Measurements from ENCODE around the gene CTSE. TPM values are rescaled to one million over a fixed set of nuclear protein-coding genes. Genes with fewer than 3 reads are reported as not detected.
A peak's percentile ranks its signal among the peaks of the same experiment; 100 is the strongest.

The CTSE gene
- total and polyA plus RNA-seq, 2 of the 4 experiments (the other 2 are of a cell fraction): not detected

- H2AK5ac ChIP-seq (ENCODE audit: low read depth, low read length): peak overlapping the region; percentile 59
- H3K56ac ChIP-seq (ENCODE audit: extremely low read depth, insufficient read depth, low read length): no peak overlapping the region; the same call in 1 of the 2 replicates
- peak overlapping the region in 1 of 2 experiments; percentile 13; a peak in 1 of 4 replicates for H4K8ac ChIP-seq (ENCODE audit: low read depth in 2 of 2, low read length in 2 of 2)
- H2BK120ac ChIP-seq (ENCODE audit: low read depth, low read length): peak overlapping the region; percentile 68; the same call in 1 of the 2 replicates
- H3K4me3 ChIP-seq (ENCODE audit: insufficient read depth, low read depth, low read length): no peak overlapping the region
- in situ Hi-C loops (cut with MboI; ENCODE audit: low sequenced_read_pairs): no loop called here
- DNase-seq (peak; percentile 43), ATAC-seq (ENCODE audit: low read depth) (no peak)
- no peak for TF ChIP-seq RAD21 (IDR thresholded peaks at IDR 0.05; ENCODE audit: low read length)
- peak; percentile 92 for TF ChIP-seq MAFK (IDR thresholded peaks at IDR 0.05; ENCODE audit: low read depth, low read length)
- no peak for TF ChIP-seq CEBPB (IDR thresholded peaks at IDR 0.05; ENCODE audit: low read depth, low read length)
- TF ChIP-seq FOS (IDR thresholded peaks at IDR 0.05; ENCODE audit: low read depth, low read length): peak; percentile 17; the same call in 1 of the 2 replicates
- peaks cover 22% of the 10 kb centered on the region for H3K9me1 ChIP-seq (ENCODE audit: insufficient read depth, low read length)
- H2AFZ ChIP-seq (replicated peaks; ENCODE audit: low read length, poor library complexity): peak overlapping the region; percentile 14
- dilution Hi-C loops (cut with HindIII; ENCODE audit: low sequenced_read_pairs, unreplicated experiment): no loop called here
- 56% methylated on average over 4 of the region's 8 CpGs; no CpG with 5 or more reads in 1 of the 2 experiments for WGBS, 2 experiments (ENCODE audit: extremely low coverage in 2 of 2, insufficient read length in 1 of 2)
- peaks cover 0 to 13% of the 10 kb centered on the region in 2 experiments; a peak in 2 of 4 replicates for H3K79me1 ChIP-seq (ENCODE audit: low read depth in 1 of 2, low read length in 2 of 2)
- peak overlapping the region; percentile 45 for H3K27ac ChIP-seq (ENCODE audit: insufficient read depth, low read length)
- no peak overlapping the region for H3K9ac ChIP-seq (ENCODE audit: low read depth, low read length)
- no TSS peak for BruUV-seq (replicated peaks)
- H3K23ac ChIP-seq (ENCODE audit: low read depth, low read length): 0 out of 2 replicates have a peak overlapping the region, but pooled peaks have one; percentile 75
- no peaks in the 10 kb centered on the region for H3K27me3 ChIP-seq (ENCODE audit: control insufficient read depth, insufficient read depth, low read length)
- 0 out of 2 replicates have a peak overlapping the region, but pooled peaks have one; percentile 25 for H4K91ac ChIP-seq (ENCODE audit: insufficient read depth, low read depth, low read length)
- H2BK15ac ChIP-seq (ENCODE audit: low read depth, low read length): peak overlapping the region; percentile 12; the same call in 1 of the 3 replicates
- H3K4ac ChIP-seq (ENCODE audit: low read depth, low read length): peak overlapping the region; percentile 67
- H2BK20ac ChIP-seq (ENCODE audit: low read depth, low read length): peak overlapping the region; percentile 58
- ChIA-PET POLR2A (ENCODE audit: unreplicated experiment) (no interaction called here), CTCF (no interaction called here)
- peaks cover 26% of the 10 kb centered on the region for H3K4me1 ChIP-seq (ENCODE audit: control insufficient read depth, insufficient read depth, low read length)
- H4K5ac ChIP-seq (ENCODE audit: low read depth, low read length): no peak overlapping the region
- H3K14ac ChIP-seq (replicated peaks; ENCODE audit: low read depth, low read length): 0 out of 2 replicates have a peak overlapping the region, but pooled peaks have one; percentile 30
- H2AK9ac ChIP-seq (replicated peaks; ENCODE audit: low read depth, low read length, poor library complexity): peak overlapping the region; percentile 75
- H4K20me1 ChIP-seq (ENCODE audit: insufficient read depth, low read length): no peaks in the 10 kb centered on the region
- no peaks in the 10 kb centered on the region for H3K36me3 ChIP-seq (ENCODE audit: control insufficient read depth, insufficient read depth, low read length)
- intact Hi-C loops (cut with micrococcal nuclease): no loop called here
- H3K4me2 ChIP-seq (ENCODE audit: low read depth, low read length): no peak overlapping the region
- H3K9me3 ChIP-seq (ENCODE audit: control insufficient read depth, insufficient read depth, low read length): no peaks in the 10 kb centered on the region
- H3K18ac ChIP-seq (ENCODE audit: low read depth, low read length): no peak overlapping the region
- H2BK5ac ChIP-seq (ENCODE audit: low read depth, low read length, poor library complexity, severe bottlenecking): peak overlapping the region; percentile 75
Measured at GRCh38 chr1:206000641-206001339, 22.9 kb downstream of the CTSE start.
